Neural progenitor cell (in vitro differentiated cells): ENCODE measurements around the gene TWNK.

ENCODE experiments used
- CTCF ChIP-seq: fragments of 200-600 bp; sonication (generic); IDR thresholded peaks from 2 replicates; pipeline ENCODE4 v1.5.1; 2017; ENCODE audit warnings: antibody characterized with exemption, mild to moderate bottlenecking
- EZH2 ChIP-seq: fragments of 200-600 bp; sonication (generic); IDR thresholded peaks from 2 replicates; pipeline ENCODE4 v1.6.1; 2017; ENCODE audit warnings: antibody characterized with exemption, mild to moderate bottlenecking, moderate library complexity
- EZH2phosphoT487 ChIP-seq: fragments of 200-600 bp; sonication (generic); IDR thresholded peaks from 2 replicates; pipeline ENCODE4 v1.6.1; 2017; ENCODE audit warnings: antibody characterized with exemption

DNA sequence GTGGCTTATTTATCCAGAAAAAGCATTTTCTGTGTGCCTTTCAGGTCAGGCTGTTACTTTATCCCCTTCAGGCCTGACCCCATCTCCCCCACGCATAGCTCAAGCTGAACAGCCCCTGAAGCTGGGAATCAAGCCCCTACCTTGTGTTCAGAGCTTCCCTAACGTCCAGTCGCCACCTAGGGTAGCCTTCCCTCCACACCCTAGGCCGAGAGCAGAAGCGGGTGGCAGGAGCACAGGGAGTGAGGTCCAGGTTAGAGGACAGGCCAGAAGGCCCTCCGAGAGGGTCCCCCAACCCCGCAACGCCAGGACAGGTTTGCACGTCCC, 18.5 kb upstream of the TWNK start:
- TF ChIP-seq CTCF, result no peak
- no peak for TF ChIP-seq EZH2
- TF ChIP-seq EZH2phosphoT487, result no peak
